GM12874 (cell line): ENCODE results near the gene ADIRF.

ENCODE experiments used
- CTCF ChIP-seq: IDR thresholded peaks from 2 replicates; pipeline ENCODE4 v1.5.1; 2011; ENCODE audit warnings: low read depth, mild to moderate bottlenecking, control low read depth, low read length, moderate library complexity; ENCODE audit not compliant: insufficient read depth

Gene ADIRF

DNA sequence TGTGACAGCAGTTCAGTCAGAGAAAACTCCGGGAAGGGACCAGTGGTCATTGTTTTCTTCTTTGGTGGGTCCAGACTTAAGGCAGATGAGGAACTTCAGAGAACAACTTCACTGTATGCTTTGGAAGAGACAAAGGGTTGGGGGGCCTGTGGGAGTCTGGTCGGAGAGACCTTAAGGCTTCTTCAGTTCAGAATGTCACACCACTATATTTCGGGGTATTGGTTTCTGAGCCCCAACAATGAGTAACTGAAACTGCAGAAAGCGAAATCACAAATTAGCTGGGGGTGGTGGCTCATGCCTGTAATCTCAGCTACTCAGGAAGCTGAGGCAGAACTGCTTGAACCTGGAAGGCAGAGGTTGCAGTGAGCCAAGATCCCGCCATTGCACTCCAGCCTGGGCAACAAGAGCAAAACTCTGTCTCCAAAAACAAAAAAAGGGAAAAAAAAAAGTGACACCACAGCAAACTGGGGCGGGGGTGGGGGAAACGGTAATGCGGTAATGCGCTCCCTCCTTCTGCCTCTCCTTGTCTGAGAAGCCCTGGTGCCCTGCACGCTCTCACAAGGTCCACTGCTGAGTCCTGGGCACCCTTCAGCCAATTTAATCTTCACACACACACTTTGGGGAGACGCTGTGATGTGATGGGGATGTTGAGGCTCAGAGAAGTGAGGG is 2.2 kb upstream of the ADIRF start:
- no peak for TF ChIP-seq CTCF

DNA sequence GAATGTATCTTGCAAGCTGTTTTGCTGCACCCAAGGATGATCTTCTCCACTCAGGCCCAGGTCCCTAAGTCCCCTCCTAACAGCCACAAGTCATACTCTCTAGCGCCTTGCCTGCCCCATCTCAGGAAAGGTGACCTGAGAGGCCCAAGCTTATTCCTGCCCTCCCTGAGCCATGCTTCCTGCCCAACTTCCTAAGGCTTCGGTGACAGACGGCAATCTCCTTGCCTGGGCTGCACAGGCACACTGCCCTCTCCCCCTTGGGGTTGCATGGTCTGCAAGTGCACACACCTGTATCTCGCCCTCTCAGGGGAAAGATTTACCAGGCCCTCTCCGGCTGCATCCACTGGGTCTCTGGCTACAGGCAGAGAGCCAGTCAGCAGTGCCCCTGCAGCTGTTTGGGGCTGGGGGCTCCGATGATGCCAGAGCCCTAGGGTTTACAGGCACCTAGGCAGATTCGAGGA is 771 bp upstream of the ADIRF start:
- no peak for TF ChIP-seq CTCF

DNA sequence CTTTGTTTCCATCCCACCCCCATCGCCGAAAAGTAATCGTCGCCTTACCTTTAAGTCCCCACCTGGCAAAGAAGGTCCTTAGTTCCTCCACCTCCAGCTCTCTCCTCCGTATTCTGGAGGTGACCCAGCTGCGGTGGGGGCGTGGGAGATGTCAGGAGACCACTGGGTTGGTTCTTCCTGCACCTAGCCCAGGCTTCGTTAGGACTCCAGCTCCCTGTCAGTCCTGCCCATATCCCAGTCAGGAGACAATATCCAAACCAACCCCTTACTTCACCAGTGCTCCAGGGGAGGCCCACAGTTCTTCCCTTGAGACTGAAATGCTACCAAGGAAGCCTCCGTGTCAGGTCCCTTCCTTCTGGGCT is 693 bp downstream of the ADIRF start:
- no peak for TF ChIP-seq CTCF

GRCh38 chr10:86969421-86970041 is 1.2 kb downstream of the ADIRF start:
- TF ChIP-seq CTCF, result no peak

- TF ChIP-seq CTCF, result no peak
Measured at GRCh38 chr10:86970162-86970981, 2.1 kb downstream of the ADIRF start.

DNA sequence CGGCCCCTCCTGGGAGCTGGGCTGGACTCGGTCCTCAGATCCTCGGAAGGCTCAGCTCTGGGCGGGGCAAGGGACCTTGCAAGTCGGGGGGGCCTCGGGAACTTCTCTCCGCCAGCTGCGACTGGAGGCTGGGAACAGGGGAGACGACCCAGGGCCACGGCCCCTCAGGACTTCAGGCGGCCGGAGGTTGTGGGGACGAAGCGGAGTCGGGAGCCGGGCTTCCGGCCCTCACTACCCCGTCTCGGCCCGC is 2.6 kb downstream of the ADIRF start:
- TF ChIP-seq CTCF, result no peak

- 0 out of 2 replicates have a peak, but pooled peaks have one; percentile 18 for TF ChIP-seq CTCF
Measured at GRCh38 chr10:86971232-86971991, 3.1 kb downstream of the ADIRF start.
